ENCODE measurements around the gene RPEL1. TPM values are rescaled to one million over a fixed set of nuclear protein-coding genes. Genes with fewer than 3 reads are reported as not detected.

RPEL1 gene
- total RNA-seq, 2 experiments from 2014 or later, result not detected

DNA sequence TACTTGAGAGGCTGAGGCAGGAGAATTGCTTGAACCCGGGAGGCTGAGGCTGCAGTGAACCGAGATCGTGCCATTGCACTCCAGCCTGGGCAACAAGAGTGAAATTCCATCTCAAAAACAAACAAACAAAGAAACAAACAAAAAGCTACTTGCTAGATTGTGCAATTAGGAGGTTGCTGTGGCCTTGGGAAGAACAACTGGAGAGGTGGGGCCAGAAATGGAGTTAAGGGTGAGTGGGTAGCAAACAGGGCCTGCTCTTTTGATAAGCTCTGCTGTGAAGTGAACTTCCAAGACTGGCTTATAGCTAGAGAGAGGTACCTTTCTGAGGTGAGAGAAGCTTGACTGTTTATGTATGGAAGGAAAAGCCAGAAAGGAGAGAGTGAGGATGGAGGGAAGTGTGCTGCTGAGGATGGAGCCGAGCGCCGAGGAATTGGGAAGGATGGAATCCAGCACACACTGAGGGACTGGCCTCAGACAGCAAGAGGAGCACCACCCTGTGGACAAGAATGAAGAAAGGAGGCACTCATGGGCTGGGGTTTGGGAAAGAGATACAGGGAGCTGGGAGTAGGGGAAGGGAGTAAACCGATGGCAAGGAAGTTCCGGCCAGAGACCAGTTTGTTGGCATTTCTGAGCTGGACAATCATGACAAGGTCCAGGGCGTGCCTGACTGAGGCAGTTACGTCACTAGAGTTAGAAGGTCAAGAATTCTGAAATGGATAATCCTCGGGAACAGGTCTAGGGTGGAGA, 7.0 kb upstream of the RPEL1 start:
- BruUV-seq (replicated peaks), result no TSS peak
- H3K27ac ChIP-seq (ENCODE audit: low read depth, low read length, poor library complexity, severe bottlenecking), result no peak overlapping the region
- ChIA-PET POLR2A (interaction anchor here (0.7 to 1.4 kb wide), 8 partner anchors 11 to 496 kb away, joined by 3 to 5 read pairs (median 4); no protein-coding TSS in a partner anchor), CTCF (ENCODE audit: unreplicated experiment) (interaction anchor here (0.5 kb wide), 1 partner anchor 79 kb away, joined by 3 read pairs; no protein-coding TSS in a partner anchor)
- H3K79me2 ChIP-seq (ENCODE audit: insufficient read depth, low read depth, low read length), result no peaks in the 10 kb centered on the region
- no peak overlapping the region for H3K4me2 ChIP-seq (ENCODE audit: low read length)
- no peak overlapping the region for H2AFZ ChIP-seq (ENCODE audit: low read length)
- H3K4me1 ChIP-seq (ENCODE audit: insufficient read depth, low read length, poor library complexity, severe bottlenecking), result peaks cover 8% of the 10 kb centered on the region
- intact Hi-C loops (cut with micrococcal nuclease; ENCODE audit: unreplicated experiment), result no loop called here
- no peaks in the 10 kb centered on the region for H3K36me3 ChIP-seq (ENCODE audit: insufficient read depth, low read length)
- H4K20me1 ChIP-seq (ENCODE audit: insufficient read depth, low read length), result no peaks in the 10 kb centered on the region
- H3K4me3 ChIP-seq (ENCODE audit: low read depth, low read length, poor library complexity, severe bottlenecking), result no peak overlapping the region
- H3K9me3 ChIP-seq (ENCODE audit: low read length), result no peaks in the 10 kb centered on the region
- no peak for DNase-seq (ENCODE audit: low spot score)
- H3K9me2 ChIP-seq (ENCODE audit: insufficient read depth, low read length), result no peaks in the 10 kb centered on the region
- TF ChIP-seq EZH2phosphoT487 (IDR thresholded peaks at IDR 0.05; ENCODE audit: borderline replicate concordance, low read depth, low read length), result no peak
- TF ChIP-seq CTCF (conservative IDR thresholded peaks at IDR 0.05; ENCODE audit: low read length), result peak; percentile 33; the same call in 1 of the 2 replicates

- Histone ChIP-seq H2AFZ (ENCODE audit: low read length) (no peak overlapping the region), H3K9me2 (ENCODE audit: insufficient read depth, low read length) (no peaks in the 10 kb centered on the region), H3K4me3 (ENCODE audit: low read depth, low read length, poor library complexity, severe bottlenecking) (no peak overlapping the region), H3K27ac (ENCODE audit: low read depth, low read length, poor library complexity, severe bottlenecking) (no peak overlapping the region), H3K9me3 (ENCODE audit: low read length) (no peaks in the 10 kb centered on the region), H3K4me2 (ENCODE audit: low read length) (no peak overlapping the region), H3K4me1 (ENCODE audit: insufficient read depth, low read length, poor library complexity, severe bottlenecking) (peaks cover 8% of the 10 kb centered on the region), H3K36me3 (ENCODE audit: insufficient read depth, low read length) (no peaks in the 10 kb centered on the region), H4K20me1 (ENCODE audit: insufficient read depth, low read length) (no peaks in the 10 kb centered on the region), H3K79me2 (ENCODE audit: insufficient read depth, low read depth, low read length) (no peaks in the 10 kb centered on the region)
- no peak for DNase-seq (ENCODE audit: low spot score)
- TF ChIP-seq EZH2phosphoT487 (IDR thresholded peaks at IDR 0.05; ENCODE audit: borderline replicate concordance, low read depth, low read length) (no peak), CTCF (conservative IDR thresholded peaks at IDR 0.05; ENCODE audit: low read length) (no peak)
- ChIA-PET CTCF (ENCODE audit: unreplicated experiment) (no interaction called here), POLR2A (interaction anchor here (0.6 to 1.0 kb wide), 2 partner anchors 94 to 135 kb away, joined by 3 read pairs; no protein-coding TSS in a partner anchor)
- intact Hi-C loops (cut with micrococcal nuclease; ENCODE audit: unreplicated experiment), result loop anchor here (5.0 kb wide), 2 partner anchors 49 to 404 kb away; partner anchors contain the start of genes CYP17A1 and NT5C2
- no TSS peak for BruUV-seq (replicated peaks)
These were observed 4.2 kb upstream of the RPEL1 start for GRCh38 chr10:103241262-103242011.

All from OCI-LY7 (cell line).